ACHN (cell line): Measurements from ENCODE around the gene NKRF.
"Not testable (repeated sequence)": the region's sequence is repeated elsewhere in the genome, so short reads cannot be mapped to it uniquely, and the experiment has no call there.

Source experiments
- DNase-seq: peaks from one replicate; pipeline ENCODE4 v3.0.0-alpha.2; 2015
- in situ Hi-C: cut with HindIII; loops from 2 replicates; pipeline ENCODE4 v1.10.0; 2017; ENCODE audit warnings: low sequenced_read_pairs, low pct_ligation_motif_present, low pct_unique_long_range_greater_than_20kb

NKRF gene

GRCh38 chrX:119606280-119607017, at the start of gene NKRF:
Gene NKRF, minus strand, starts transcription at chrX:119606424.
- in situ Hi-C loops: no loop called here
- DNase-seq: peak; percentile 84

GRCh38 chrX:119655125-119655524, 48.9 kb upstream of the NKRF start:
- in situ Hi-C loops: no loop called here
- DNase-seq: no peak

GRCh38 chrX:119654112-119654531, 47.9 kb upstream of the NKRF start:
- in situ Hi-C loops: no loop called here
- DNase-seq: no peak

GRCh38 chrX:119648421-119648775, 42.2 kb upstream of the NKRF start:
- no peak for DNase-seq
- in situ Hi-C loops: no loop called here

- in situ Hi-C loops: no loop called here
- DNase-seq: no peak
Measured at GRCh38 chrX:119647552-119648420, 41.6 kb upstream of the NKRF start.

GRCh38 chrX:119647089-119647488, 40.9 kb upstream of the NKRF start:
- no peak for DNase-seq
- in situ Hi-C loops: no loop called here

GRCh38 chrX:119646515-119646914, 40.3 kb upstream of the NKRF start:
- in situ Hi-C loops: no loop called here
- no peak for DNase-seq

GRCh38 chrX:119643696-119644095, 37.5 kb upstream of the NKRF start:
- no peak for DNase-seq
- in situ Hi-C loops: no loop called here

- in situ Hi-C loops: no loop called here
- no peak for DNase-seq
Measured at GRCh38 chrX:119640731-119641170, 34.5 kb upstream of the NKRF start.

- in situ Hi-C loops: no loop called here
Measured at GRCh38 chrX:119638725-119639471, 32.7 kb upstream of the NKRF start.

GRCh38 chrX:119637421-119637820, 31.2 kb upstream of the NKRF start:
- DNase-seq, in situ Hi-C loops: not testable (repeated sequence)

More at GRCh38 chrX:119638725-119639471, 32.7 kb upstream of the NKRF start:
- peak; percentile 2 for DNase-seq

GRCh38 chrX:119636419-119636818, 30.2 kb upstream of the NKRF start:
- in situ Hi-C loops: no loop called here

GRCh38 chrX:119635799-119636198, 29.6 kb upstream of the NKRF start:
- in situ Hi-C loops: no loop called here
- DNase-seq: no peak

More at GRCh38 chrX:119636419-119636818, 30.2 kb upstream of the NKRF start:
- DNase-seq: no peak

GRCh38 chrX:119635179-119635578, 29.0 kb upstream of the NKRF start:
- in situ Hi-C loops: no loop called here

GRCh38 chrX:119625843-119626242, 19.6 kb upstream of the NKRF start:
- in situ Hi-C loops: no loop called here
- DNase-seq: no peak

More at GRCh38 chrX:119635179-119635578, 29.0 kb upstream of the NKRF start:
- no peak for DNase-seq

- no peak for DNase-seq
- in situ Hi-C loops: no loop called here
Measured at GRCh38 chrX:119624951-119625668, 18.9 kb upstream of the NKRF start.

GRCh38 chrX:119624417-119624816, 18.2 kb upstream of the NKRF start:
- no peak for DNase-seq
- in situ Hi-C loops: no loop called here
